ENCODE results near the gene ANO6. TPM values are rescaled to one million over a fixed set of nuclear protein-coding genes. Genes with fewer than 3 reads are reported as not detected.

ANO6 gene
- total RNA-seq, 1 donor from 2014 or later: 24.1 TPM

- Mint-ChIP-seq H3K36me3 (ENCODE audit: low read depth) (peaks cover 10% of the 10 kb centered on the region), H3K27ac (no peak overlapping the region), H3K4me1 (no peaks in the 10 kb centered on the region), H3K9me3 (peaks cover 6% of the 10 kb centered on the region), H3K4me3 (no peak overlapping the region), H3K27me3 (no peaks in the 10 kb centered on the region)
- intact Hi-C loops (cut with micrococcal nuclease): no loop called here
- no peak for DNase-seq
Measured at GRCh38 chr12:45285717-45286116, 69.8 kb downstream of the ANO6 start.

DNA sequence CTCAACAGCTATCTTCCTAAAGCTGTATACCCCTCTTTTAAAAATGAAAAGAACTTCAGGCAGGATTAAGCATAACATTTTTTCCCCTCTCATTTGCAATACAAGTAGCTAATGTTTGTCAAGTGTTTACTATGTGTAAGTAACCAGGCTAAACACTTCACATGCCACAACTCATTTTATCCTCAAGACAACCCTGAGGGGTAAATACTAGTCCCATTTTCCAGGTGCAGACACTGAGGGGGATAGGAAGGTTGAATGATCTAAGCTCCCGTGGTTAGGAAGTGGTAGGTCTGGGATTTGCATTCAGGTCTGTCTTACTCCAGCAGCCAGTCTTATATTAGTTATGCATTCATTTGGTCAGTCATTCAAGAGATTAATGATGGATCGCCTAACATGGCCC is 70.7 kb downstream of the ANO6 start:
- Mint-ChIP-seq H3K27me3 (no peaks in the 10 kb centered on the region), H3K27ac (no peak overlapping the region), H3K9me3 (peaks cover 6% of the 10 kb centered on the region), H3K4me1 (no peaks in the 10 kb centered on the region), H3K4me3 (no peak overlapping the region), H3K36me3 (ENCODE audit: low read depth) (peaks cover 8% of the 10 kb centered on the region)
- DNase-seq: no peak
- intact Hi-C loops (cut with micrococcal nuclease): no loop called here

DNA sequence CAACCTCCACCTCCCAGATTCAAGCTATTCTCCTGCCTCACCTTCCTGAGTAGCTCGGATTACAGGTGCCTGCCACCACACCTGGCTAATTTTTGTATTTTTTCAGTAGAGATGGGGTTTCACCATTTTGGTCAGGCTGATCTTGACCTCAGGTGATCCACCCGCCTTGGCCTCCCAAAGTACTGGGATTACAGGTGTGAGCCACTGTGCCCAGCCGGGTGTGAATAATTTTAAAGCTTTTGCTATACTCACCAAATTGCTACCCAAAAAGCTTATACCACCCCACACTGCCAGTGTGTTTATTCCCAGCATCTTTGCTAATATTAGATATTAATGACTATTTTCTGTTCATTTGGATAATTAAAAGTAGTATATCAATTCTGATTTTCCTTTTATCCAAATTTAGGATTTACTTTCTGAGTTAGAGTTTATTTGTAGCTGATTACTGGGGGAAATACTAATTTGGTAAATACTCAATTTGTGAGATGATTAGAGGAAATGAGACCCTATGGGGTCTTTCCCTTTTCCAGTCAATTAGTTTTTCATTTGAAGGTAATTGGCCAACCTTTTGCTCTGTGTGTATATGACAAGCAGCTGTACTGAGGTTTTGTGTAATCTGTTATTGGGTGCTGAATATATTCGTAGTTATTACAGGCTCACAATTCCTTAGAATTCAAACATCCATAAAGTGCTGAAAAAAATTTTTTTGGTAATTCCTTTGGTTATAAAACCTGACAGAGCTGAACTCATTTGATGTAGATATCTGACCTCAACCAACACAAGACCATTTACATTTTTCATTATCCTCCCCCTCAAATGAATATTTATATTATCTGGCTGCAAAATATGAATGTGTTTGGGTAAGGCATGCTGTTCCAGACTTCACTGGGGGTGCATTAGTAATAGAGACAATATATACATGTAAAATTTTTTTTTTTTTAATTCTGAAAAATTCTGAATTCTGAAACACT is 73.6 kb downstream of the ANO6 start:
- H3K36me3 Mint-ChIP-seq (ENCODE audit: low read depth): peaks cover 2% of the 10 kb centered on the region
- H3K9me3 Mint-ChIP-seq: no peaks in the 10 kb centered on the region
- H3K27ac Mint-ChIP-seq: no peak overlapping the region
- intact Hi-C loops (cut with micrococcal nuclease): no loop called here
- H3K4me3 Mint-ChIP-seq: no peak overlapping the region
- no peaks in the 10 kb centered on the region for H3K27me3 Mint-ChIP-seq
- H3K4me1 Mint-ChIP-seq: no peaks in the 10 kb centered on the region
- no peak for DNase-seq

GRCh38 chr12:45290216-45290605 is 74.3 kb downstream of the ANO6 start:
- intact Hi-C loops (cut with micrococcal nuclease): no loop called here
- DNase-seq: no peak
- Mint-ChIP-seq H3K4me3 (no peak overlapping the region), H3K27me3 (no peaks in the 10 kb centered on the region), H3K9me3 (no peaks in the 10 kb centered on the region), H3K27ac (no peak overlapping the region), H3K36me3 (ENCODE audit: low read depth) (peaks cover 2% of the 10 kb centered on the region), H3K4me1 (no peaks in the 10 kb centered on the region)

GRCh38 chr12:45291518-45291917 is 75.6 kb downstream of the ANO6 start:
- intact Hi-C loops (cut with micrococcal nuclease): no loop called here
- Mint-ChIP-seq H3K27me3 (no peaks in the 10 kb centered on the region), H3K4me1 (no peaks in the 10 kb centered on the region), H3K27ac (no peak overlapping the region), H3K9me3 (no peaks in the 10 kb centered on the region), H3K36me3 (ENCODE audit: low read depth) (peaks cover 2% of the 10 kb centered on the region), H3K4me3 (no peak overlapping the region)
- no peak for DNase-seq

DNA sequence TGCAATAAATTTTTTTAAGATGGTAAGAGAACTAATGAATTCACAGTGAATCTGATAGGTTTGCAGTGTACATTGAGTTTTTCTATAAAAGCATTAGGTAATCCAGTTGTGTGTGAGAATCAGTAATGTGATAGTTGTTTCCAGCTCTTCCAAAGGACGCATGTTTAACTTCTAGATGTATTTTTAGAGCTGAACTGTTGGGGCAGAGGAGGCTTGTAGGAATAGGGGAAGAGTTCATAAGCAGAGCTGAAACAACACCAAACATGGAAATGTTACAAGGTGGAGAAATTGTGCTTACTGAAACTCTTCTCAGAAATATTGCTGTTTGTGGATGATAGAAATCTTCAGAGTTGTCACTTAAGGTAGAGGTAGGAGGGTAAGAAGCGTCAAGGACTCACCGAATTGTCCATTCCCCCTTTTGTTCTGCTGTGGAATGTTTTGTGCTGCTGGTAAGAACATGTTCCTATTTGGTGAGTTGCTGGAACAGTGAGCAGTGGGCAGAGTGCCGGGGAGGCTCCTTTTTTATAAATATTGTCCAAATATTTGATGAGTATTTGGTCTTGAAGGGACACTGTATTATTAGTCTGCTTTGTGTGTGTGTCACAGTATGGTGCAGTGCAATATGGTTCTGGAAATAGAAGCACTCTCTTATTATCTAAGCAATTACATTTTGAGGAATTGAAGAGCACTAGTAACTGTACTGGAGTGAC is 76.7 kb downstream of the ANO6 start:
- H3K27me3 Mint-ChIP-seq: no peaks in the 10 kb centered on the region
- peaks cover 2% of the 10 kb centered on the region for H3K36me3 Mint-ChIP-seq (ENCODE audit: low read depth)
- DNase-seq: no peak
- intact Hi-C loops (cut with micrococcal nuclease): no loop called here
- H3K27ac Mint-ChIP-seq: no peak overlapping the region
- H3K4me3 Mint-ChIP-seq: no peak overlapping the region
- no peaks in the 10 kb centered on the region for H3K4me1 Mint-ChIP-seq
- H3K9me3 Mint-ChIP-seq: no peaks in the 10 kb centered on the region

- no peaks in the 10 kb centered on the region for H3K27me3 Mint-ChIP-seq
- H3K9me3 Mint-ChIP-seq: no peaks in the 10 kb centered on the region
- peaks cover 2% of the 10 kb centered on the region for H3K36me3 Mint-ChIP-seq (ENCODE audit: low read depth)
- H3K4me1 Mint-ChIP-seq: no peaks in the 10 kb centered on the region
- intact Hi-C loops (cut with micrococcal nuclease): no loop called here
- no peak overlapping the region for H3K4me3 Mint-ChIP-seq
- H3K27ac Mint-ChIP-seq: no peak overlapping the region
- no peak for DNase-seq
Measured at GRCh38 chr12:45294906-45295305, 79.0 kb downstream of the ANO6 start.

DNA sequence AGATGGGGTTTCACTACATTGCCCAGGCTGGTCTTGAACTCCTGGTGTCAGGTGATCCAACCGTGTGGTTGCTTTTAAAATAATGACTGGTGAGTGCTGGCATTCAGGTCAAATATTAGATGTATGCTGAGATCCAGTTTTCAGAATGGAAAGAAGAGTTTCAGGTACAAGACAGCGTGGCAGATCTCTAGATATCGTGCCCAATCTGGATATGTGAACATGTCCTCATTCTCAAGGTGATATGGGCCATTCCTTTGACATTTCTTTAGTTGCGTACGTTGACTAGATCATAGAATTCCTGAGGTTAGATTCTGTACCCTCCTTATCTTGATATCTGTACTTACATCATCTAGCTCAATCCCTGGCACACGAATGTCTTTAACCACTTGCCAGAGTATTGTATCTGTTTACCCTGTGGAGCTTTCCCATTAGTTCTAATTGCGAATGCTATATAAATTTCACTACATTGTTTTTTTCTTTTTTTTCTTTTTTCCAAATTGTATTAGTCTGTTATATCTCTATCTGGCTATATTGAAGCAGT is 80.2 kb downstream of the ANO6 start:
- Mint-ChIP-seq H3K4me3 (no peak overlapping the region), H3K36me3 (ENCODE audit: low read depth) (no peaks in the 10 kb centered on the region), H3K9me3 (no peaks in the 10 kb centered on the region), H3K4me1 (no peaks in the 10 kb centered on the region), H3K27ac (no peak overlapping the region), H3K27me3 (no peaks in the 10 kb centered on the region)
- intact Hi-C loops (cut with micrococcal nuclease): no loop called here
- DNase-seq: no peak

- no peaks in the 10 kb centered on the region for H3K9me3 Mint-ChIP-seq
- intact Hi-C loops (cut with micrococcal nuclease): no loop called here
Measured at GRCh38 chr12:45298047-45298446, 82.2 kb downstream of the ANO6 start.

DNA sequence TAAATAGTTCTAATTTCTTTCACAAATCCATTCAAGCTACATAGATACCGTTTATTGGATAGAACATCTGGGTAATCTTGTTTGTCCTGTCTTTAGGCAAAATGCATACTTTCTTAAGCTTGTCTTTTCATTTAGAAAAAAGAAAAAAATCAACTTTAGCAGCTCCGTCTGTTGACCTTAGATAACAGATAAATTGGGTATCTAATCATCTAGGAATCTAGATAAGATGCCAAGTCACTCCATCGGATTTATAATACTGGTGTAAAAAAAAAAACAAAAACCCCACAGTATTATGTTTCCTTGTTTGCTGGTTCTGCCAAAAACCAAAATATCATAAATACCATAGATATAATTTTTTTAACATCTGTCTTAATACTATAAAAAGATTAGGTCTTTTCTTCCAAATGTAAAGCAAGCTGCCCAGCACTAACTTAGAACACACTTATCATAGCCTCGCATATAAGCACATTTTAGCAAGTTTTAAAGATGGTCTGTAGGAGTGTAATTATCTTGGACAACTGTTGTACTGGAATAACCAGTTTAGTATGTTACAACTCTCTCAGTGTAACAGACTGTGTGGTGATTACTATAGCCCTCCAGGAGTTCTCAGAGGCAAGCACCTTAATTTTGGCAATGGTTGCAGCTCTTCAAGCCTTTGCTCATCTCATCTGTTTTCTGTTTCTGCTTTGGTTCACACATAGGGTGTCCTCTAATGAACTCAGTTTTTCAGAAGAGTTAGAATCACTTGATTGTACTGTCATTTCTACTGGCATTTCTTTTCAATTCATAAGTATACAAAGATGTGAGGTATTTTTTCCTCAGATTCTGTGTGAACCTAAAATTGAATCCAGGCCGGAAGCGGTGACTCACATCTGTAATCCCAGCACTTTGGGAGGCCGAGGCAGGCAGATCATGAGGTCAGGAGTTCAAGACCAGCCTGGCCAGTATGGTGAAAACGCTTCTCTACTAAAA is 83.1 kb downstream of the ANO6 start:
- Mint-ChIP-seq H3K27me3 (no peaks in the 10 kb centered on the region), H3K9me3 (no peaks in the 10 kb centered on the region), H3K4me3 (no peak overlapping the region), H3K4me1 (no peaks in the 10 kb centered on the region), H3K27ac (no peak overlapping the region), H3K36me3 (ENCODE audit: low read depth) (peaks cover 5% of the 10 kb centered on the region)
- intact Hi-C loops (cut with micrococcal nuclease): no loop called here
- no peak for DNase-seq

More at GRCh38 chr12:45298047-45298446, 82.2 kb downstream of the ANO6 start:
- Mint-ChIP-seq H3K4me1 (no peaks in the 10 kb centered on the region), H3K27me3 (no peaks in the 10 kb centered on the region), H3K27ac (no peak overlapping the region), H3K36me3 (ENCODE audit: low read depth) (peaks cover 2% of the 10 kb centered on the region), H3K4me3 (no peak overlapping the region)
- no peak for DNase-seq

- Mint-ChIP-seq H3K9me3 (no peaks in the 10 kb centered on the region), H3K27ac (no peak overlapping the region), H3K4me3 (no peak overlapping the region), H3K36me3 (ENCODE audit: low read depth) (peaks cover 12% of the 10 kb centered on the region), H3K4me1 (no peaks in the 10 kb centered on the region), H3K27me3 (no peaks in the 10 kb centered on the region)
- intact Hi-C loops (cut with micrococcal nuclease): no loop called here
- no peak for DNase-seq
Measured at GRCh38 chr12:45302621-45303369, 86.9 kb downstream of the ANO6 start.

GRCh38 chr12:45303945-45304344 is 88.0 kb downstream of the ANO6 start:
- intact Hi-C loops (cut with micrococcal nuclease): no loop called here
- H3K9me3 Mint-ChIP-seq: no peaks in the 10 kb centered on the region

More at GRCh38 chr12:45303945-45304344, 88.0 kb downstream of the ANO6 start:
- H3K4me3 Mint-ChIP-seq: no peak overlapping the region
- no peak overlapping the region for H3K27ac Mint-ChIP-seq
- no peaks in the 10 kb centered on the region for H3K4me1 Mint-ChIP-seq
- DNase-seq: no peak
- H3K27me3 Mint-ChIP-seq: no peaks in the 10 kb centered on the region
- peaks cover 12% of the 10 kb centered on the region for H3K36me3 Mint-ChIP-seq (ENCODE audit: low read depth)

Data from activated CD4-positive, alpha-beta T cell treated with anti-CD3 and anti-CD28 coated beads, Interleukin-2, amount 10 ng/mL, durations not matched to agents 24 days and 14 days (primary cell).